B cell (primary cell): ENCODE data around the gene NIPBL. TPM values are rescaled to one million over a fixed set of nuclear protein-coding genes. Genes with fewer than 3 reads are reported as not detected.

Experiments used
- ATAC-seq: fragments of 200-7000 bp; cut with Tn5 transposase; one replicate; pipeline ENCODE4 v1.10.0; 2021; ENCODE audit warnings: low read depth, mild to moderate bottlenecking, moderate number of reproducible peaks, moderate library complexity
- CTCF ChIA-PET: fragments of 350-600 bp; sonication (Branson Sonifier 250); formaldehyde crosslinking; loops from one replicate; lab custom pipeline; 2021; ENCODE audit warnings: antibody characterized with exemption, inconsistent platforms; lab: Charles Lee
- POLR2A ChIA-PET: fragments of 350-600 bp; sonication (Branson Sonifier 250); formaldehyde crosslinking; loops from one replicate; lab custom pipeline; 2021; ENCODE audit warnings: antibody characterized with exemption; lab: Charles Lee
- DNase-seq: peaks from one replicate; pipeline ENCODE4 v3.0.0; 2013
- H2AFZ ChIP-seq: 2 replicates; pipeline ENCODE4 v1.6.1; 2012; ENCODE audit warnings: mild to moderate bottlenecking, low read depth, low read length; ENCODE audit not compliant: insufficient read depth, poor library complexity, severe bottlenecking
- H3K27ac ChIP-seq, 2 donors: 1 replicate in 1 of 2; 2 replicates in 1 of 2; pipeline ENCODE4 v1.5.1; 2012 to 2013; ENCODE audit warnings: low read length in 2 of 2, mild to moderate bottlenecking in 2 of 2, moderate library complexity in 1 of 2
- H3K27me3 ChIP-seq, 4 experiments: fragments of 200-600 bp in 1 of 4; sonication (generic) in 1 of 4; replicated peaks in 1 of 4; 1 replicate in 2 of 4; 2 replicates in 2 of 4; pipeline versions ENCODE4 v1.6.1 to v1.7.0; 2013 to 2016; ENCODE audit warnings: low read length in 3 of 4, mild to moderate bottlenecking in 2 of 4, mixed read lengths in 1 of 4, moderate library complexity in 1 of 4; ENCODE audit not compliant: insufficient read depth in 4 of 4, control insufficient read depth in 3 of 4; ENCODE audit errors: control extremely low read depth in 1 of 4
- H3K36me3 ChIP-seq, 2 experiments: replicated peaks in 1 of 2; 1 replicate in 1 of 2; 2 replicates in 1 of 2; pipeline versions ENCODE4 v1.6.1 to v1.7.1; 2013; ENCODE audit warnings: low read length in 1 of 2; ENCODE audit not compliant: insufficient read depth in 2 of 2, control insufficient read depth in 1 of 2; ENCODE audit errors: control extremely low read depth in 1 of 2, extremely low read depth in 1 of 2
- H3K4me1 ChIP-seq, 2 donors: fragments of 200-600 bp in 1 of 2; sonication (generic) in 1 of 2; 1 replicate in 1 of 2; 2 replicates in 1 of 2; pipeline versions ENCODE4 v1.5.1 to v1.6.1; 2013 to 2017; ENCODE audit warnings: low read length in 2 of 2; ENCODE audit not compliant: control insufficient read depth in 2 of 2, insufficient read depth in 2 of 2
- H3K4me2 ChIP-seq: replicated peaks from 2 replicates; pipeline ENCODE3; 2012; ENCODE audit warnings: mild to moderate bottlenecking, low read depth, low read length; ENCODE audit not compliant: poor library complexity, severe bottlenecking
- H3K4me3 ChIP-seq, 5 experiments: fragments of 200-600 bp in 1 of 5; sonication (generic) in 1 of 5; 1 replicate in 3 of 5; 2 replicates in 2 of 5; pipeline versions ENCODE4 v1.5.1 to v1.7.0; 2011 to 2016; ENCODE audit warnings: low read length in 4 of 5, mild to moderate bottlenecking in 4 of 5, low read depth in 2 of 5, control low read depth in 1 of 5, moderate library complexity in 1 of 5; ENCODE audit not compliant: insufficient read depth in 1 of 5; ENCODE audit errors: control extremely low read depth in 1 of 5, extremely low read depth in 1 of 5
- H3K79me2 ChIP-seq: fragments of 200-600 bp; sonication (generic); one replicate; pipeline ENCODE4 v1.6.0; 2016; ENCODE audit warnings: low read length; ENCODE audit not compliant: control insufficient read depth, insufficient read depth
- H3K9ac ChIP-seq: fragments of 200-600 bp; sonication (generic); 2 replicates; pipeline ENCODE4 v1.6.1; 2017; ENCODE audit warnings: mild to moderate bottlenecking, low read length, moderate library complexity
- H3K9me3 ChIP-seq, 3 donors: one replicate each; pipeline versions ENCODE4 v1.6.1 to v1.7.1; 2013; ENCODE audit warnings: low read length in 2 of 3; ENCODE audit not compliant: control insufficient read depth in 2 of 3, insufficient read depth in 1 of 3; ENCODE audit errors: control extremely low read depth in 1 of 3
- H4K20me1 ChIP-seq: 2 replicates; pipeline ENCODE4 v1.6.0; 2012; ENCODE audit warnings: mild to moderate bottlenecking, low read length; ENCODE audit not compliant: insufficient read depth, control insufficient read depth, poor library complexity, severe bottlenecking
- H3K27ac Mint-ChIP-seq: one replicate; pipeline ENCODE4 v1.8.0; 2021; ENCODE audit warnings: mixed read lengths
- H3K27me3 Mint-ChIP-seq: one replicate; pipeline ENCODE4 v1.8.0; 2021; ENCODE audit warnings: mixed read lengths
- H3K4me1 Mint-ChIP-seq: one replicate; pipeline ENCODE4 v1.8.0; 2021; ENCODE audit warnings: mixed read lengths
- H3K4me3 Mint-ChIP-seq: one replicate; pipeline ENCODE4 v1.8.0; 2021; ENCODE audit warnings: mixed read lengths
- H3K9me3 Mint-ChIP-seq: one replicate; pipeline ENCODE4 v1.8.0; 2022; ENCODE audit warnings: mixed read lengths; ENCODE audit not compliant: insufficient read depth
- CTCF ChIP-seq: fragments of 200-600 bp; IDR thresholded peaks from one replicate; pipeline ENCODE4 v1.8.0; 2022; ENCODE audit warnings: antibody characterized with exemption, mild to moderate bottlenecking
- EZH2 ChIP-seq: IDR thresholded peaks from 2 replicates; pipeline ENCODE4 v1.6.1; 2012; ENCODE audit warnings: borderline replicate concordance, low read depth, mild to moderate bottlenecking, moderate library complexity, low read length; ENCODE audit not compliant: insufficient read depth, poor library complexity, severe bottlenecking
- WGBS: methylation state at CpG from one replicate; pipeline ENCODE4 v1.1.5; 2013; ENCODE audit warnings: missing lambda C conversion rate; ENCODE audit not compliant: insufficient coverage; 5-methylcytosine and 5-hydroxymethylcytosine counted together
- intact Hi-C: fragments of 100-400 bp; cut with micrococcal nuclease; formaldehyde crosslinking; loops from one replicate; pipeline ENCODE4 v1.10.0; 2022
- polyA plus RNA-seq: library from polyadenylated mRNA; depleted of rRNA; stranded (reverse); fragments of >200 nt; gene quantifications from 2 replicates; pipeline ENCODE4 v1.2.3, GENCODE V29; 2012
- total RNA-seq, 2 donors: library from RNA; stranded (reverse); fragments of 120-200 nt in 1 of 2; gene quantifications; 1 replicate in 1 of 2; 2 replicates in 1 of 2; pipeline versions ENCODE4 v1.2.3 to v1.2.4, GENCODE V29; 2013 to 2022

The NIPBL gene
- total and polyA plus RNA-seq, 2 donors (not counting 1 experiment from before 2014, with no cell fraction given), result 24.7 to 112 TPM

- Mint-ChIP-seq H3K27me3 (no peaks in the 10 kb centered on the region), H3K4me1 (peaks cover 56% of the 10 kb centered on the region), H3K4me3 (peak overlapping the region; percentile 91), H3K27ac (no peak overlapping the region), H3K9me3 (no peaks in the 10 kb centered on the region)
- no CpG with 5 or more reads among the region's 2 CpGs for WGBS
- TF ChIP-seq CTCF, result no peak
- TF ChIP-seq EZH2, result no peak
- intact Hi-C loops, result loop anchor here (5.0 kb wide), 1 partner anchor 43 kb away; no protein-coding TSS in a partner anchor
- H3K79me2 ChIP-seq, result peaks cover 87% of the 10 kb centered on the region
- H4K20me1 ChIP-seq, result peaks cover 38% of the 10 kb centered on the region
- H3K4me1 ChIP-seq, result peaks cover 17 to 51% of the 10 kb centered on the region in 2 donors
- peak overlapping the region; percentile 78 for H3K4me2 ChIP-seq
- CTCF ChIA-PET, result no interaction called here
- ATAC-seq (no peak), DNase-seq (no peak)
- POLR2A ChIA-PET, result no interaction called here
- H3K9me3 ChIP-seq, result no peaks in the 10 kb centered on the region
- H2AFZ ChIP-seq, result no peak overlapping the region
- H3K27ac ChIP-seq, result peak overlapping the region in 1 of 2 donors; percentile 98
- H3K4me3 ChIP-seq, result peak overlapping the region in 2 of 5 experiments; percentile 85 to 95
- H3K9ac ChIP-seq, result peak overlapping the region; percentile 98
- H3K36me3 ChIP-seq, result no peaks in the 10 kb centered on the region
- no peaks in the 10 kb centered on the region for H3K27me3 ChIP-seq
Measured at GRCh38 chr5:36879274-36880033, 2.9 kb downstream of the NIPBL start.

GRCh38 chr5:36880761-36881160 lies 4.2 kb downstream of the NIPBL start:
- peak overlapping the region; percentile 24 for H3K4me2 ChIP-seq
- H3K9me3 ChIP-seq, result no peaks in the 10 kb centered on the region
- CTCF ChIA-PET, result interaction anchor here (0.6 kb wide), 1 partner anchor 138 kb away, joined by 3 read pairs; no protein-coding TSS in a partner anchor
- peaks cover 16 to 49% of the 10 kb centered on the region in 2 donors for H3K4me1 ChIP-seq
- Mint-ChIP-seq H3K4me3 (peak overlapping the region; percentile 37), H3K27ac (no peak overlapping the region), H3K9me3 (no peaks in the 10 kb centered on the region), H3K4me1 (peaks cover 55% of the 10 kb centered on the region), H3K27me3 (no peaks in the 10 kb centered on the region)
- no peak overlapping the region for H3K4me3 ChIP-seq
- POLR2A ChIA-PET, result no interaction called here
- no peak overlapping the region for H2AFZ ChIP-seq
- H3K27ac ChIP-seq, result no peak overlapping the region
- no peaks in the 10 kb centered on the region for H3K27me3 ChIP-seq
- peaks cover 40% of the 10 kb centered on the region for H4K20me1 ChIP-seq
- TF ChIP-seq EZH2, result no peak
- no peak for TF ChIP-seq CTCF
- DNase-seq (no peak), ATAC-seq (no peak)
- H3K9ac ChIP-seq, result no peak overlapping the region
- peaks cover 0 to 7% of the 10 kb centered on the region in 2 experiments for H3K36me3 ChIP-seq
- intact Hi-C loops, result loop anchor here (5.0 kb wide), 1 partner anchor 42 kb away; no protein-coding TSS in a partner anchor
- peaks cover 88% of the 10 kb centered on the region for H3K79me2 ChIP-seq
- WGBS, result no CpG with 5 or more reads among the region's 3 CpGs
